ENCODE data around the gene LTA4H.
A peak's percentile ranks its signal among the peaks of the same experiment; 100 is the strongest.

LTA4H gene

DNA sequence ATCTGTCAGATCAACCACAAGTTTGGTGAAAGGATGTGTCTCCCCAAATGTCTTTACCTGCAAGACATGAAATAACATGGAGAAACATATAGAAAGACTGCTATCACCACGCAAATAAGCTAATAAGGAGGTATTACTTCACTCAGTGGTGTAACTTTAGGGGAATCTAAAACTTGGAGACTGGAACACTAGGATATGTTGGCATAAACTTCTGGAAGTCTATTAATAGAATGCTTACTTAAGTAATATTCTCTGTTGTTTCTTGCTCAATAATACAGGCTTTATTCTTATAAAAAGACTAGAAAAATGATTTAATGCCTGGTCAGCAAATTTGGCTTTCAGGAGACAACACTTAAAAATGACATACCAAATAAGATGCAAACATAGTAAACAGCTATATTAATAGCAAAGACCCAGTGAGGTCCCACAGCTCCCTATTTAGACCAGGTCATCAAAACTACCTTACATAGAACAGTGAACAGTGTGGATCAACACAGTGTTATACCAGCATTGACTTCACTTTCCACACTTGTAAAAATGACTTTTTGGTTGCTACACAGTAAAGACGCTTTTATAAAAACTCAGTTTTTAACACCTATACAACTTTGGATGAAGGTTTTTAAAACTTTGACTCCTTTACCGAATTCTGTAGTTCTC is 20.3 kb downstream of the LTA4H start:
- FAIRE-seq (no peak), DNase-seq (ENCODE audit: insufficient read length, low spot score) (no peak)
- TF ChIP-seq, protein P1, sequence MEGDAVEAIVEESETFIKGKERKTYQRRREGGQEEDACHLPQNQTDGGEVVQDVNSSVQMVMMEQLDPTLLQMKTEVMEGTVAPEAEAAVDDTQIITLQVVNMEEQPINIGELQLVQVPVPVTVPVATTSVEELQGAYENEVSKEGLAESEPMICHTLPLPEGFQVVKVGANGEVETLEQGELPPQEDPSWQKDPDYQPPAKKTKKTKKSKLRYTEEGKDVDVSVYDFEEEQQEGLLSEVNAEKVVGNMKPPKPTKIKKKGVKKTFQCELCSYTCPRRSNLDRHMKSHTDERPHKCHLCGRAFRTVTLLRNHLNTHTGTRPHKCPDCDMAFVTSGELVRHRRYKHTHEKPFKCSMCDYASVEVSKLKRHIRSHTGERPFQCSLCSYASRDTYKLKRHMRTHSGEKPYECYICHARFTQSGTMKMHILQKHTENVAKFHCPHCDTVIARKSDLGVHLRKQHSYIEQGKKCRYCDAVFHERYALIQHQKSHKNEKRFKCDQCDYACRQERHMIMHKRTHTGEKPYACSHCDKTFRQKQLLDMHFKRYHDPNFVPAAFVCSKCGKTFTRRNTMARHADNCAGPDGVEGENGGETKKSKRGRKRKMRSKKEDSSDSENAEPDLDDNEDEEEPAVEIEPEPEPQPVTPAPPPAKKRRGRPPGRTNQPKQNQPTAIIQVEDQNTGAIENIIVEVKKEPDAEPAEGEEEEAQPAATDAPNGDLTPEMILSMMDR (IDR thresholded peaks at IDR 0.05; ENCODE audit: insufficient read depth, missing control alignments): no peak

DNA sequence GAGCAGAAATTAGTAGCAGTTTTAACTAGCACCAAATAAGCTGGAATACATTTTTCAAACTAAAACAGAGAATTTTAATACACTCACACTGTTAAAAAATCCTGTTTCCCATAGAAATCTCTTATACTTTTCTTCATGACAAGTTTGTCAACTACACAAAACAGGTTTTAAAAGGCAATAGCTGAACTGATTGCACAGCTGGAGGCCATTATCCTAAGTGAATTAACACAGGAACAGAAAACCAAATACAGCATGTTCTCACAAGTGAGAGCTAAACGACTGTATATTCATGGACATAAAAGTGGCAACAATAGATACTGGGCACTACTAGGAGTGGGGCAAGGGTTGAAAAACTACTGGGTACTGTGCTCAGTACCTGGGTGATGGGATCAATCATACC is 27.7 kb downstream of the LTA4H start:
- FAIRE-seq (no peak), DNase-seq (ENCODE audit: insufficient read length, low spot score) (no peak)
- TF ChIP-seq, protein P1 (IDR thresholded peaks at IDR 0.05; ENCODE audit: insufficient read depth, missing control alignments): no peak

DNA sequence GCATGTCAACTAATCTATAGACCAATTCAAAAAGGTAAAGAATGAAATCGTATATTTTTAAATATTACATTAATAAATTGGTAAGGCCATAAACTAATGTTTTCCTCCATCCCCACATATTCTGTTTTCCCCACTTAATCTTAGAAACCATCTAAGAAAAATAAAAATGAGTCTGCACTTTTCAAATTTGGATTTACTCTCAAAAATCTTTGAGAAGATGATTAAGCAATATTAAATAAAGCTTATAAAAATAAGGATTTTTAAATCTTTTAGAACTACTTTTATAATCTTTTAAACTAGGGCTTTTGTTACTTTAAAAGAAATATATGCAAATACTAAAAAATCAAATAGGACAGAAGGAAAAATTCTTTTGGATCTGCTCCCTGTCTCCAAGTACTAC is 28.7 kb downstream of the LTA4H start:
- no peak for FAIRE-seq
- TF ChIP-seq, protein P1 (IDR thresholded peaks at IDR 0.05; ENCODE audit: insufficient read depth, missing control alignments): no peak
- DNase-seq (ENCODE audit: insufficient read length, low spot score): no peak

DNA sequence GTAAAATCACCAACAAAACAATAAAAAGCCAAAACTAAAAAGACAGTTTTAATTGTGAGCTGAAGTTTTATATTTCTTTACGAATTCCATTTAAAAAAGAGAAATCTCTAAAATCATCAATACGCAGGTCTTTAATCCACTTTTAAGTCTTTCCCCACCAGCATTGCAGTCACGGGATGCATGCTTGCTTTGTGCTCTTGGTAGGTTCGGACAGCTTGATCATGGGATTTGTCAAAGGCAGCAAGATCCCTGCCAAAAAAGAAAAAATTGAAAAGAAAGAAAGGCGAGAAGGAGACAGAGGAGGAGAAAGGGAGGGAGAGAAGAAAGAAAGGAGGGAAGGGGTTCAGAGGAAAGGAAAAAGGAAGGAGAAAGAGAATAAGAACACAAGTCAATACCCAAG is 34.5 kb downstream of the LTA4H start:
- DNase-seq (ENCODE audit: insufficient read length, low spot score) (no peak), FAIRE-seq (no peak)
- TF ChIP-seq, protein P1 (IDR thresholded peaks at IDR 0.05; ENCODE audit: insufficient read depth, missing control alignments): no peak

DNA sequence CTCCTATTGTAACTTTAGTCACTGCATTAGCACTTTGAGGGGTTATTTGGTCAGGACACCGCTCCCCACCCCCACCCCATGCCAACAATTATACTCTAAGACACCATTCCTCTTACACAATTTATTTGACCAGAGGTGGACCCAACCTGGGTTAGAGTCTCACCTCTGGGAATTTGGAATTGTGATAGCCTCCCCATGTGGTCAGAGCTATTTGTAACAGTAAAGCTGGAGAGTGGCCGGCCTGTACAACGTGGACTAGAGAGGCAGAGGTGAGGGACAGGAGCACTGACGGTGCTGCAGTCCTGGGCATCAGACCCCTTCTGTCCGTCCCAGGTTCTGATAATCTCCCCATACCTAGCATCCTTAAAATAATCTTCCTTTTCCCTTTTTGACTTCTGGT is 35.9 kb downstream of the LTA4H start:
- TF ChIP-seq, protein P1 (IDR thresholded peaks at IDR 0.05; ENCODE audit: insufficient read depth, missing control alignments): no peak
- DNase-seq (ENCODE audit: insufficient read length, low spot score) (no peak), FAIRE-seq (no peak)

DNA sequence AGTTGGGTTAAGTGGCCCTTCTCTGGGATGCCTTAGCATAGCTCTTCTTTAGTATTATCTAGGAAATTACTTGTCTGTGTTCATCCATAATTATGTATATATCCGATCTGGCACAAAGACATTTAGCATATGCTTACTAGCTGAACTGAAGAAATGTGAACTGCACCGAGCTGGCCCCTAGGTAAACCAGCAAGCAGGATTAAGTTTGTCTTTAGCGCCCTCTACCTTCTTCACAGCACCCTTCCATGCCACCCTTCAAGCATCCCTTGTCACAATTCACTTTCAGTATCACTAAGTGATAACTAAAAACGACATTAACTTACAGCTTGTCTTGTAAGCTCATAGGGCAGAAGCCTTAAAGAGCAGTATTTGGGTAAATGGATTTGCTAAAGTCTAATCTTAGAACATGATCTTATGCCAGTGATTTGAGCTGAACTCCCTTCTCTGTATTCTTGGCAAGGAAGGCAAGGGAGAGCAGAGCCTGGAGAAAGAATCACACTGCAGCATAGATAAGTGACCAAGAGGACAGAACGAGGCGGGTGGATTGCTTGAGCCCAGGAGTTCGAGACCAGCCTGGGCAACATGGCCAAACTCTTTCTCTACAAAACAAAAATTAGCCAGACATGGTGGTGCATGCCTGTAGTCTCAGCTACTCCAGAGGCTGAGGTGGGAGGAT is 36.6 kb downstream of the LTA4H start:
- TF ChIP-seq, protein P1 (IDR thresholded peaks at IDR 0.05; ENCODE audit: insufficient read depth, missing control alignments): peak; percentile 73
- DNase-seq (ENCODE audit: insufficient read length, low spot score) (peak; percentile 28), FAIRE-seq (no peak)

DNA sequence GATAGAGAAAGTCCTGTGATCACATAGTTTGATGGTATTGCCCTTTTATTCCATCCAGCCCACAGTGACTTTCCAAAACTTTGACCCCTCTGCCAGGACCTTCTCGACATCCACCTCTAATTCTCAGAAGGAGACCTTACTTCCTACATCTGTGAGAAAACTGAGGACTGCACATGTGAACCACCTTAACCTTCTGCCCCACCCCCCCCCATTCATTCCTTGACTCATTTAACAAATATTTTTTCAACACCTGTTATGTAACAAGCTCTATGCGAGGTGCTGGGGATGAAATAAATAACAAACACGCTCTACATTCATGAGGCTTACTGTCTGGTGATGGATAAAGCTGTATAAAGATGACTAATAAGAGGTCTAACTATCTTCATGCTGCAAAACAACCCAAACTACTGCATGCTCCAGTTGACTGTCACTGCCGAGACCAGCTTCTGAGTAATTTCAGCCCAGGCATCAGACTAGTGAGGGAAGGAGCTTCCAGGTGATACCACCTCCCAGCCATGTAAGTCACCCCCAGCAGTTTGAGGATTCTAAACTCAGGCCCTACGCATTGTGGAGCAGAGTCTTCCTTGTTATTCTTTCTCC is 37.4 kb downstream of the LTA4H start:
- FAIRE-seq: no peak
- TF ChIP-seq, protein P1 (IDR thresholded peaks at IDR 0.05; ENCODE audit: insufficient read depth, missing control alignments): no peak

More for the DNA sequence above, 37.4 kb downstream of the LTA4H start:
- DNase-seq (ENCODE audit: insufficient read length, low spot score): no peak

Measured in D721Med (cell line).